ENCODE measurements around the gene CD248. TPM values are rescaled to one million over a fixed set of nuclear protein-coding genes. Genes with fewer than 3 reads are reported as not detected.

The CD248 gene
- total RNA-seq, 1 donor, result 1.5 TPM

DNA sequence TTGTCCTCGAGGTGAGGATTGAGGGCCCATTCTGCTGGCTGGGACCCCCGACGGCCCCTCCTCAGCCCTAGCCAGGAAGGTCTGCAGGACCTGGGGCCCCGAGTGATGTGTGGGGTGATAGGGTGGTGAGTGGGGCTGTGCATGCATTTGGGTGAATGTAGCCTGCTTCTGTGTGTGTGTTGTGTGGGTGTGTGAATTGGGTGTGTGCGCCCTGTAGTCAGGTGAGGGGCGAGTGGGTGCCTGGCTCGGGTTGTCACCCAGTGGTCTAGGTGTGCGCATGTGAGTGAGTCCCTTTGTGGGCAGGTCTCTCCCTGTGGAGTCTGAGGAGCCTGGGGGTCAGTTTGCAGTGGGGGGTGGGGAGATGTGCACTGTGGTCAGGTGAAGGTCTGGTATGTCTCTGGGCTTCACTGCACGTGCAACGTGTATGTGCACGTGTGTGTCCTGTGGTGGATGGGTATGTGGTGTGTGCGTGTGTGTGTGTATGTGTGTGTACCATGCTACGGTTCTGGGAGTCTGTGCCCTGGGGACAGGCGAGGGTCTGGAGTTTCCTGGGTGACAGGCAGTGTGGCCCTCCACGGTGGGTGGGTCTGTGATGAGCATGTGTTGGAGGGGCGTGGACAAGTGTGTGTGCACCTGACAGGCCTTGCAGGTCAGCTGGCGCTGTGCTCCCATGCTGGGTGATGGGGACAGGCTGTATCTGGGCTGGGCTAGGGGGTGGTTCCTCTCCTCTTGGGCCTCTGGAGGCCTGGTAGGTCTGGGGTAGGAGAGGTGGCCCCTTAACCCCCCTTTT, 24.1 kb downstream of the CD248 start:
- H3K27me3 ChIP-seq (ENCODE audit: insufficient read depth, low read length), result peaks cover 29% of the 10 kb centered on the region
- peaks cover 27% of the 10 kb centered on the region for H3K4me1 ChIP-seq (ENCODE audit: insufficient read depth, low read length)
- no peaks in the 10 kb centered on the region for H3K9me3 ChIP-seq (ENCODE audit: low read depth, low read length)
- no peak overlapping the region for H3K4me3 ChIP-seq (ENCODE audit: low read length)

GRCh38 chr11:66291706-66292542, 24.9 kb downstream of the CD248 start, which contains the start of gene TMEM151A:
TMEM151A (plus strand) TSS chr11:66291894; CDS start chr11:66292014, 120 bp downstream.
- H3K4me1 ChIP-seq (ENCODE audit: insufficient read depth, low read length), result peaks cover 35% of the 10 kb centered on the region
- H3K9me3 ChIP-seq (ENCODE audit: low read depth, low read length), result no peaks in the 10 kb centered on the region
- H3K4me3 ChIP-seq (ENCODE audit: low read length), result no peak within 1 kb of the TSS
- H3K27me3 ChIP-seq (ENCODE audit: insufficient read depth, low read length), result peaks cover 29% of the 10 kb centered on the region

GRCh38 chr11:66291303-66291705, 25.5 kb downstream of the CD248 start:
- H3K27me3 ChIP-seq (ENCODE audit: insufficient read depth, low read length), result peaks cover 29% of the 10 kb centered on the region
- no peaks in the 10 kb centered on the region for H3K9me3 ChIP-seq (ENCODE audit: low read depth, low read length)
- no peak overlapping the region for H3K4me3 ChIP-seq (ENCODE audit: low read length)
- H3K4me1 ChIP-seq (ENCODE audit: insufficient read depth, low read length), result peaks cover 38% of the 10 kb centered on the region

- H3K9me3 ChIP-seq (ENCODE audit: low read depth, low read length), result no peaks in the 10 kb centered on the region
- peaks cover 29% of the 10 kb centered on the region for H3K27me3 ChIP-seq (ENCODE audit: insufficient read depth, low read length)
- no peak overlapping the region for H3K4me3 ChIP-seq (ENCODE audit: low read length)
- H3K4me1 ChIP-seq (ENCODE audit: insufficient read depth, low read length), result peaks cover 38% of the 10 kb centered on the region
These were observed 26.6 kb downstream of the CD248 start for GRCh38 chr11:66290330-66290621.

DNA sequence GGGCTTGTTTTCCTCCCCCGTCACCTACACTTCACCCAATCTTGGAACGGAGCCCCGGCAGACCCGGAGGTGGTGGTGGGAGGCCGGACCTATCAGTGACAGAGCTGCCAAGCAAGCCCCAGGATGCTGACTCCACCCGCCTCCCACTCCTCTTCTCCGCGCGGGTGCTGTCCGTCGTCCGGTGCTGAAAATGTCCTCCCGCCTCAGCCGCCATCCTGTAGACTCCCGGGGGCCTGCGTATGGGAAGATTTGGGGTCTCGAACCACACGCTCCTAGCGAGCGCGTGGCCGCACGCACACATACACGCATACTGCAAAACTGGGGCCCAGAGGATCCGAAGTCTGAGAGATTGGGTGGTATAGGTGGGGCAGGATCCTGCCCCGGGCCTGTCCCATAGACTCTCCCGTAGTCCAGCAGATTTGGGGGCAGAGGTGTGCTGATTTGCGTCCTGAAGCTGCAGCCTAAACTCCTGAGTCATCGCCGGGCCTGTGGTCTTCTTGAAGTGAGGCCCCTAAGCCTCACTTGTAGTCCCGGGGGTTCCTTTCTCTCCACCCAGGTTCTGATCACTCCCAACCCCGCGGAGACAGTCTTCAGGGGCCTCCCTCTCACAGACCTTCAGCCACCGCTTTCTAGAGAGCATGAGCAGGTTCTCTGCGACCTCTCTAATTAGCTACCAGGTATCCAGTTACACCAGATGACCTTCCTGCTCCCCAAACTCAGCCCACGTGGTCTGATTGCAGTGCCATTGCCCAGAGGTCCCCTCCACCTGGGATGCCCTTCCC, 27.1 kb downstream of the CD248 start:
- Histone ChIP-seq H3K4me1 (ENCODE audit: insufficient read depth, low read length) (peaks cover 38% of the 10 kb centered on the region), H3K27me3 (ENCODE audit: insufficient read depth, low read length) (peaks cover 29% of the 10 kb centered on the region), H3K9me3 (ENCODE audit: low read depth, low read length) (no peaks in the 10 kb centered on the region), H3K4me3 (ENCODE audit: low read length) (peak overlapping the region; percentile 67)

- H3K27me3 ChIP-seq (ENCODE audit: insufficient read depth, low read length), result peaks cover 29% of the 10 kb centered on the region
- peaks cover 38% of the 10 kb centered on the region for H3K4me1 ChIP-seq (ENCODE audit: insufficient read depth, low read length)
- no peaks in the 10 kb centered on the region for H3K9me3 ChIP-seq (ENCODE audit: low read depth, low read length)
- H3K4me3 ChIP-seq (ENCODE audit: low read length), result peak within 1 kb of the TSS; percentile 67
These were observed 27.9 kb downstream of the CD248 start, which contains the start of gene YIF1A for GRCh38 chr11:66288671-66289547. YIF1A (minus strand) TSS chr11:66289143; CDS start chr11:66288985, 158 bp downstream.

DNA sequence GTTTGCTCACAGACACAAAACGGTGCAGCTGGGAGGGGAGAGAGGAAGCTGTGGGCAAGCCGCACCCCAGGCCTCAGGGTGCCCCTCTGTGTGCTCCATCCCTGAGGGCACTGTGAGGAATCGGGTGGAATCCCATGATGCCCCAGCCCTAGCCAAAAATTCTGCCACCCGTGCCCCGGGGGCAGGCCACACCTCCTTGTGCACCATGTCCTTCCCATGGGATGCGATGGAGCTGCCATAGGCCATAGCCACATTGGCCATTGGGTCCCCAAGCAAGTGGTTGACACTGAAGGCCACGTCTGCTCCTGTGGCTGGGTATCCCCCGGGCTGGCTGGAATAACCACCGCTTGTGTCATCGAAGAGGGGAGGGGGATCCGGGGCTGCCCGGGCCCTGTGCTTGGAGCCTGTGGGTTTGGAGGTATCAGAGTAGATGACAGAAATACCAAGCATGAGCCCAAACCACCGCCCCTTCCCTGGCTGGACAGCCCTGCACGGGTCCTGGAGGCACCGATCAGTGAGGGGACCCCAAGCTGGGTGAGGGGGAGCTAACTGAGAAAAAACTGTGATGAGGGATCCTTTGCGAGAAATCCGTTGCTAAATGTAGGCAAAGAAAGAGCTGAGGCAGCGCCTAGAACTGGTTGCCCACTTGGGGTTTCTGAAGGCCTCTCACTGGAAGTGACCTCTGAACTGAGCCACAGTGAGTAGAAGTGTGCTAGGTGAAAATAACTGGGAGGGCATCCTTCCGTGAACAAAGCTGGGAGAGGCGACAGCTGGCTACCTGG, 28.8 kb downstream of the CD248 start:
- H3K27me3 ChIP-seq (ENCODE audit: insufficient read depth, low read length), result peaks cover 24% of the 10 kb centered on the region
- H3K9me3 ChIP-seq (ENCODE audit: low read depth, low read length), result no peaks in the 10 kb centered on the region
- peaks cover 38% of the 10 kb centered on the region for H3K4me1 ChIP-seq (ENCODE audit: insufficient read depth, low read length)

DNA sequence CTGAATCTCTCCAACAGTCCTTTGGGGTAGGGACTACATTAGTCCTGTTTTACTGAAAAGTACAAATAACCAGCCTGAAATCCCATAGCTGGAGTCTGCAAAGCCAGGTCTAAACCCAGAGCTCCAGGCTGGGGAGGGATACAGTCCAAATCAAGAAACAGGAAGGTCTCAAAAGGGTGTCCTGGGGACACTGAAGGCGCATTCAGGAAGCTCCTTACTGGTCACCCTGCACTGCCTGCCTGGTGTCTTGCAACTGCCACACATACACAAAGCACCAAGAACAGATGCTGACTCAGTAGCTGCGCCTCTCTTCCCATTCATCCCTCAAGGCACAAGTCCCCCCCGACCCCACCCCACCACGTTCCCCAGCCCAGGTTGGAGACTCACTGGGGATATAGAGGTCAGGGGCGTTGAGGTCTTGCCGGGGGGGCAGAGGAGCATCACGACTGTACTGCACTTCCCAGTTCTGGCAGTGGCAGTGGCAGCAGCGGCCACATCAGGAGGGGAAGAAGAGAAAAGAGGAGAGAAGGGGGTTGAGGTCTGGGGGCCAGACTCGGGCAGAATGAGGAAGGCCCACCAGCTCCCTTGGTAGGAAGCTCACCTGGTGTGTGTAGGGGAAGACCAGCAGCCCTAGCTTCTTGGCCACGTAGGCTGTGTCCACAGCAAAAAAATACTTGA, 29.5 kb downstream of the CD248 start:
- H3K27me3 ChIP-seq (ENCODE audit: insufficient read depth, low read length), result peaks cover 17% of the 10 kb centered on the region
- no peaks in the 10 kb centered on the region for H3K9me3 ChIP-seq (ENCODE audit: low read depth, low read length)
- peaks cover 43% of the 10 kb centered on the region for H3K4me1 ChIP-seq (ENCODE audit: insufficient read depth, low read length)
- no peak overlapping the region for H3K4me3 ChIP-seq (ENCODE audit: low read length)

More for the DNA sequence above, 28.8 kb downstream of the CD248 start:
- H3K4me3 ChIP-seq (ENCODE audit: low read length), result peak overlapping the region; percentile 67

- Histone ChIP-seq H3K27me3 (ENCODE audit: insufficient read depth, low read length) (peaks cover 15% of the 10 kb centered on the region), H3K4me1 (ENCODE audit: insufficient read depth, low read length) (peaks cover 42% of the 10 kb centered on the region), H3K9me3 (ENCODE audit: low read depth, low read length) (no peaks in the 10 kb centered on the region), H3K4me3 (ENCODE audit: low read length) (no peak overlapping the region)
These were observed 30.1 kb downstream of the CD248 start for GRCh38 chr11:66286699-66287098.

GRCh38 chr11:66285250-66285947, 31.4 kb downstream of the CD248 start:
- no peaks in the 10 kb centered on the region for H3K9me3 ChIP-seq (ENCODE audit: low read depth, low read length)
- peaks cover 43% of the 10 kb centered on the region for H3K4me1 ChIP-seq (ENCODE audit: insufficient read depth, low read length)
- no peak overlapping the region for H3K4me3 ChIP-seq (ENCODE audit: low read length)
- H3K27me3 ChIP-seq (ENCODE audit: insufficient read depth, low read length), result peaks cover 4% of the 10 kb centered on the region

- no peak overlapping the region for H3K4me3 ChIP-seq (ENCODE audit: low read length)
- H3K27me3 ChIP-seq (ENCODE audit: insufficient read depth, low read length), result no peaks in the 10 kb centered on the region
- H3K4me1 ChIP-seq (ENCODE audit: insufficient read depth, low read length), result peaks cover 36% of the 10 kb centered on the region
- no peaks in the 10 kb centered on the region for H3K9me3 ChIP-seq (ENCODE audit: low read depth, low read length)
These were observed 32.2 kb downstream of the CD248 start for GRCh38 chr11:66284526-66285078.

- Histone ChIP-seq H3K4me3 (ENCODE audit: low read length) (no peak overlapping the region), H3K4me1 (ENCODE audit: insufficient read depth, low read length) (peaks cover 36% of the 10 kb centered on the region), H3K27me3 (ENCODE audit: insufficient read depth, low read length) (no peaks in the 10 kb centered on the region), H3K9me3 (ENCODE audit: low read depth, low read length) (no peaks in the 10 kb centered on the region)
These were observed 33.3 kb downstream of the CD248 start for GRCh38 chr11:66283461-66284105.

Data from mononuclear cell (primary cell).